Small intestine (tissue), 7 donors: ENCODE results near the gene NBDY. TPM values are rescaled to one million over a fixed set of nuclear protein-coding genes. Genes with fewer than 3 reads are reported as not detected.
A peak's percentile ranks its signal among the peaks of the same experiment; 100 is the strongest.
"Not testable (repeated sequence)": the region's sequence is repeated elsewhere in the genome, so short reads cannot be mapped to it uniquely, and the experiment has no call there.

Source experiments
- DNase-seq, 2 donors: peaks; one replicate each; pipeline versions ENCODE4 v3.0.0 to v3.0.0-alpha.2; 2013
- FAIRE-seq: peaks from 2 replicates; lab custom pipeline; 2012; peaks lifted over from hg19 to GRCh38; lab: Jason Lieb, UNC
- H3K27ac ChIP-seq, 3 donors: one replicate each; pipeline ENCODE4 v1.5.1; 2013; ENCODE audit warnings: low read length in 2 of 3, mild to moderate bottlenecking in 2 of 3, control low read depth in 1 of 3, inconsistent platforms in 1 of 3, low read depth in 1 of 3, moderate library complexity in 1 of 3
- H3K27me3 ChIP-seq, 3 donors: one replicate each; pipeline ENCODE4 v1.6.1; 2013; ENCODE audit warnings: low read length in 3 of 3, inconsistent platforms in 1 of 3; ENCODE audit not compliant: control insufficient read depth in 3 of 3, insufficient read depth in 3 of 3
- H3K36me3 ChIP-seq, 3 donors: one replicate each; pipeline ENCODE4 v1.6.1; 2013; ENCODE audit warnings: low read length in 3 of 3, inconsistent platforms in 1 of 3, low read depth in 1 of 3, mild to moderate bottlenecking in 1 of 3, moderate library complexity in 1 of 3; ENCODE audit not compliant: control insufficient read depth in 3 of 3, insufficient read depth in 2 of 3
- H3K4me1 ChIP-seq, 3 donors: one replicate each; pipeline ENCODE4 v1.6.1; 2013; ENCODE audit warnings: low read length in 2 of 3, inconsistent platforms in 1 of 3, low read depth in 1 of 3, mild to moderate bottlenecking in 1 of 3, moderate library complexity in 1 of 3; ENCODE audit not compliant: control insufficient read depth in 3 of 3, insufficient read depth in 2 of 3
- H3K4me3 ChIP-seq, 3 donors: one replicate each; pipeline ENCODE4 v1.5.1; 2013; ENCODE audit warnings: low read length in 3 of 3, control low read depth in 1 of 3, inconsistent platforms in 1 of 3, low read depth in 1 of 3, mild to moderate bottlenecking in 1 of 3, moderate library complexity in 1 of 3
- H3K9me3 ChIP-seq, 2 donors: one replicate each; pipeline ENCODE4 v1.6.1; 2013; ENCODE audit warnings: low read depth in 1 of 2, low read length in 1 of 2; ENCODE audit not compliant: control insufficient read depth in 2 of 2, insufficient read depth in 1 of 2
- whole genome bisulfite sequencing, 3 donors: extraction: QIAGEN DNeasy Blood & Tissue Kit; methylation state at CpG; one replicate each; pipeline ENCODE4 v1.1.7; 2013; 5-methylcytosine and 5-hydroxymethylcytosine counted together
- polyA plus RNA-seq, 4 donors: library from polyadenylated mRNA; stranded (reverse) in 3 of 4; unstranded in 1 of 4; fragments of 200-250 nt in 3 of 4; fragments of 120-200 nt in 1 of 4; gene quantifications; one replicate each; pipeline versions ENCODE4 v1.2.1 to v1.2.3, GENCODE V29; 2013
- donor health status: healthy with polysubstance abuse.
- donor health status: control.
- donor health status: control.
- donor health status: Bipolar disorder and iron deficiency.
- donor health status: healthy.

The NBDY gene
- polyA plus RNA-seq, 4 donors = 11.9 to 39.6 (median 20.9) TPM

DNA sequence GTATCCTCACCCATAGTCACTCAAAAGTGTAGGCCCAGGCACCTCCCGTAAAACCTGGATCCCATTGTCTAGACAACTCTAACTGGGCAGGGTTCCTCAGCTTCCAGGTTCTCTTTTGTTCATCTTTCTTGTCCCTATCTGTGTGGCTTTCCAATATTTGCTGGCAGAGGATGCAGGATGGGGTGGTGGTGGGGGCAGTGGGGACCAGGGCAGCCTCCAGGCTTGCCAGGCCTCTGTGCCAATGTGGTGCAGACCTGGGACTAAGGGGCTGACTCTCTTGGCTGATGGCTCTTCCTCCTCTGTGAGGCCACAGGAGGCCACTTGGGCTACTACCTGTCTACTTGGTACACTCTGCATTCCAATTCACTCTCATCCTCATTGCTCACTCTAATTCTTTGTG, 76.4 kb downstream of the NBDY start:
- WGBS, 3 donors = 33 to 100% (median 95%) methylated on average over 1 of the region's 1 CpG
- Histone ChIP-seq H3K4me3 (no peak overlapping the region), H3K36me3 (peaks cover 0 to 7% (median 0%) of the 10 kb centered on the region in 3 donors), H3K27me3 (no peaks in the 10 kb centered on the region), H3K9me3 (no peaks in the 10 kb centered on the region), H3K27ac (no peak overlapping the region), H3K4me1 (no peaks in the 10 kb centered on the region)
- DNase-seq (no peak), FAIRE-seq (no peak)

DNA sequence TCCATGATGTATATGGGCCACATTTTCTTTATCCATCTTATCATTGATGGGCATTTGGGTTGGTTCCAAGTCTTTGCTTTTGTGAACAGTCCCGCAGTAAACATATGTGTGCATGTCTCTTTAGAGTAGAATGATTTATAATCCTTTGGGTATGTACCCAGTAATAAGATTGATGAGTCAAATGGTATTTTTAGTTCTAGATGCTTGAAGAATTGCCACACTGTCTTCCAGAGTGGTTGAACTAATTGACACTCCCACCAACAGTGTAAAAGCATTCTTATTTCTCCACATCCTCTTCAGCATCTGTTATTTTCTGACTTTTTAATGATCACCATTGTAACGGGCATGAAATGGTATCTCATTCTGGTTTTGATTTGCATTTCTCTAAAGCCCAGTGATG, 77.1 kb downstream of the NBDY start:
- FAIRE-seq, H3K4me1 ChIP-seq, H3K4me3 ChIP-seq, H3K27ac ChIP-seq, DNase-seq, H3K27me3 ChIP-seq, H3K36me3 ChIP-seq, H3K9me3 ChIP-seq: not testable (repeated sequence)
- WGBS, 3 donors = 78 to 92% (median 87%) methylated on average over 2 of the region's 2 CpGs

DNA sequence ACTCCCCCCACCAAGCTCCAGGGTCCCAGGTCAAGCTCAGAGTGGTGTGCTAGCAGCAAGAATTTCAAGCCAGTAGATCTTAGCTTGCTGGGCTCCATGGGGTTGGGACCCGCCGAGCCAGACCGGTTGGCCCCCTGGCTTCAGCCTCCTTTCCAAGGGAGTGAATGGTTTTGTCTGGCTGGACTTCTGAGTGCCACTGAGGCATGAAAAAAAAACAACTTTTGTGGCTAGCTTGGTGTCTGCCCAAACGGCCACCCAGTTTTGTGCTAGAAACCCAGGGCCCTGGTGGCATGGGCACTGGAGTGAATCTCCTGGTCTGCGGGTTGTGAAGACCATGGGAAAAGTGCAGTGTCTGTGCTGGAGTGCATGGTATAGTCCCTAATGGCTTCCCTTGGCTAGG, 82.6 kb downstream of the NBDY start:
- Histone ChIP-seq H3K4me1 (no peaks in the 10 kb centered on the region), H3K9me3 (no peaks in the 10 kb centered on the region), H3K27ac (no peak overlapping the region), H3K36me3 (no peaks in the 10 kb centered on the region), H3K27me3 (no peaks in the 10 kb centered on the region), H3K4me3 (no peak overlapping the region)
- WGBS, 3 donors = 88 to 98% (median 96%) methylated on average over 5 of the region's 5 CpGs
- DNase-seq (no peak), FAIRE-seq (no peak)

DNA sequence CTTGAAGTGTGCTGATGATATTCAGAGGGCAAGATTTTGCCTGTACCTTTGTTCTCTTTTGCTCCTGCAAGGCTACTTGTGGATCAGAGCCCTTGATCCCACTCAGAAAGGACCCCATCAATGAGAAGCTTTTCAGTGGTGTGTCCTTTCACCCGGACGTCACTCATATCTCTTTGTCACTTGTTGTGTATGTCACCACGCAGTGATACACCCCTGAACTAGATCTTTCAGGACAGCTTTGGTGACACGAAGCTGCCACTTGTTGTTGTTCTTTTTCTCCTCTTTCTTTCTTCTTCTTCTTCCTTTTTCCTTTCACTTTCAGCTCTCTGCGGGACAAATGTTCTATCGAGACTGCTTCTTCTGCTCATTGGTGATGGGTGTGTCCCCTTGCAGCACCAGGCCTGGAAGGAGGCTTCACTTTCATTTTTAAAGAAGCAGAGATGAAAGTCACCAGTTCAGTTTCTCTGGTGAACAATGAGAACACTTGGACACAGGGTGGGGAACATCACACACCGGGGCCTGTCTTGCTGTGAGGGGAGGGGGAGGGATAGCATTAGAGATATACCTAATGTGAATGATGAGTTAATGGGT, 83.6 kb downstream of the NBDY start:
- Histone ChIP-seq H3K4me3 (peak overlapping the region in 1 of 3 donors; percentile 16), H3K9me3 (no peaks in the 10 kb centered on the region), H3K27ac (peak overlapping the region in 1 of 3 donors; percentile 80), H3K36me3 (no peaks in the 10 kb centered on the region), H3K27me3 (no peaks in the 10 kb centered on the region), H3K4me1 (no peaks in the 10 kb centered on the region)
- DNase-seq (peak; percentile 8 to 65), FAIRE-seq (no peak)
- WGBS, 3 donors = 7 to 17% (median 8%) methylated on average over 7 of the region's 7 CpGs

DNA sequence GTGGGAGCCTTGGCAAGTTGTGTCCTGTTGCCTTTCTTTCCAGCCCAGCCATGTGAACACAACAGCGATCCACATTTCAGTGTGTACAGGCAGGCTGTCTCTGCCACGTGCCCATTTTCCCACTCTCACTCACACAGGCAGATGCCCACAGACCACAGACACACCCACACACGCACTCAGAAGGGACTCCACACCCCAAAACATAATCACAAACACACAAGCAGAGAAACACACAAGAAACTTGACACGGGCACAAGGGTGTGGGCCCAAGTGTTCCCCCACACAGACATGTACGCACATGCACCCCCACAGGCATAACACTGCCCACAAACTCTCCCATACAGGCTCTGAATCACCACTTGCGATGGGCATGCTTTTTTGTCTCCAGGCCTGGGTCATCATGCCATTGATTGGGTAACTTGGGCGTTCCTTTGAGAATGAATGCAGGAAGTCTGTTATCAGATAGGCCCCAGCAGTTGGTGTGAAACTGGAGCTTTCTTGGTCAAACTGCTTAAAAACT, 84.3 kb downstream of the NBDY start:
- Histone ChIP-seq H3K27ac (peak overlapping the region in 1 of 3 donors; percentile 64), H3K4me1 (no peaks in the 10 kb centered on the region), H3K4me3 (no peak overlapping the region), H3K9me3 (no peaks in the 10 kb centered on the region), H3K36me3 (no peaks in the 10 kb centered on the region), H3K27me3 (no peaks in the 10 kb centered on the region)
- 49 to 61% (median 60%) methylated on average over 7 of the region's 7 CpGs for WGBS, 3 donors
- FAIRE-seq = no peak
- DNase-seq = no peak

DNA sequence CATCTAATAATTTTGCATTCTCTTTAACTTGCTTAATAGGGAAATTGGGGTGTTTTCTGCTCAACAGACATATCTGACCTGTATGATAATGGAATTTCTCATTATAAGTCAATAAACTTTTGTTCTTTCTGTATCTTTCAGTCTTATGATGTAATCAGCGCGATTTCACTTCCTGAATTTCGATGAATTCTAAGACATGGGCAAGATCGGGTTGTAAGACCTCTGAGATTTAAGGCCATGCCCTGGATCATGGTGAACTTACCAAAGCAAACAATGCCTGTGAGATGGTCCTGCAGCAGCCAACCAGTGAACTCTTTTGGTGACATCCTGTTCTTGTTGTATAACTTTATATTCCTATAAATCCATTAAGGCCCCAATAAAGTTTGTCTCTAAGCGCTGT, 88.1 kb downstream of the NBDY start:
- no peaks in the 10 kb centered on the region for H3K9me3 ChIP-seq
- no peaks in the 10 kb centered on the region for H3K4me1 ChIP-seq
- H3K4me3 ChIP-seq = no peak overlapping the region
- 66 to 87% (median 74%) methylated on average over 5 of the region's 5 CpGs for WGBS, 3 donors
- no peaks in the 10 kb centered on the region for H3K36me3 ChIP-seq
- H3K27me3 ChIP-seq = no peaks in the 10 kb centered on the region
- H3K27ac ChIP-seq = no peak overlapping the region
- DNase-seq (no peak), FAIRE-seq (no peak)

DNA sequence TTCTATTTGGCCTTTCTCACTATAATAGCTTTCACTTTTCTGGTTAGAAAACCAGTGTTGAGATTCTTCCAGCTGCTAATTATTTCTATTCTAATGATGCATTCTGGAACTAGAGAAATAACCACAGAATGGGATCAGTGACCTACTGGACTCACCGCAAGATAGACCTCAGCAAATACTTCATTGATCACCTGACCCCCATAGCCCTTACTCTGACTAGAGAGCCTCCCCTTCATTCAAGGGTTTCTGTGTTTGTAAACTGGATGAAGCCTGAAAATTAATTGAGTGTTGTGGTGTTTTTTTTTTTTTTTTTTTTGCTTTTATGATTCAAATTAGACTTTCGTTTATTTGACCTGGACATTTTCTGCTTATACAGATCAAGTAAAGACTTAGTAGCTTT, 97.0 kb downstream of the NBDY start:
- Histone ChIP-seq H3K4me3 (no peak overlapping the region), H3K27me3 (no peaks in the 10 kb centered on the region), H3K4me1 (no peaks in the 10 kb centered on the region), H3K27ac (no peak overlapping the region), H3K9me3 (peaks cover 0 to 5% of the 10 kb centered on the region in 2 donors), H3K36me3 (no peaks in the 10 kb centered on the region)
- FAIRE-seq = no peak
- WGBS, 3 donors = 71 to 87% (median 72%) methylated on average over 2 of the region's 2 CpGs
- DNase-seq = no peak

DNA sequence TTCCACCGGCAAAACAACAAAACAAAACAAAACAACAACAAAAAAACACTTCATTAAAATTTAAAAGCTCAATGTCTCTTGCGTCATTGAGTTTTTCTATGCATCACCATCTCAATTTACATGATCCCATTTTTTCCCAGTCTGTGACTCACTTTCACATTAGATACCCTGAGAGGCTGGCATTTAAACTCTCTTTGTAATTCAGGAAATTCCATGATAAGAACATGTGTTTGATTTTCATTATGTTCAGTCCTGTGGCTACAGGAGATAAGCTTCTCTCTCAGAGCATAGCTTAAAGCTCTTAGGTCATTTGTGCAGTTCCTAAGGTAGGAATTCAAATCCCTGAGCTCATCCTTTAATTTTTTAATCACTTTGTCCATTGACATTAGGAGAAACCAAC, 104.6 kb downstream of the NBDY start:
- H3K36me3 ChIP-seq = no peaks in the 10 kb centered on the region
- no peak overlapping the region for H3K27ac ChIP-seq
- no peak overlapping the region for H3K4me3 ChIP-seq
- no peaks in the 10 kb centered on the region for H3K4me1 ChIP-seq
- FAIRE-seq (no peak), DNase-seq (no peak)
- 91 to 96% (median 91%) methylated on average over 2 of the region's 2 CpGs for WGBS, 3 donors
- no peaks in the 10 kb centered on the region for H3K9me3 ChIP-seq
- no peaks in the 10 kb centered on the region for H3K27me3 ChIP-seq

DNA sequence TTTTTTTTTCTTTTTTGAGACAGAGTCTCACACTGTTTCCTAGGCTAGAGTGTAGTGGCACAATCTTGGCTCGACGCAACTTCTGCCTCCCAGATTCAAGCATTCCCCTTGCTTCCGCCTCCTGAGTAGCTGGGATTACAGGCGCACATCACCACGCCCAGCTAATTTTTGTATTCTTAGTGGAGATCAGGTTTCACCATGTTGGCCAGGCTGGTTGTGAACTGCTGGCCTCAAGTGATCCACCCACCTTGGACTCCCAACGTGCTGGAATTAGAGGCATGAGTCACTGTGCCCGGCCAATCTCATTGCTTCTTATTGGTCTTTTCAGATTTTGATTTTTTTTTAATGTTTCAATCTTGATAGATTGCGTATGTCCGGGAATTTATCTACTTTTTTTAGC, 124.4 kb downstream of the NBDY start:
- DNase-seq (no peak), FAIRE-seq (no peak)
- no peak overlapping the region for H3K4me3 ChIP-seq
- no peaks in the 10 kb centered on the region for H3K4me1 ChIP-seq
- H3K27me3 ChIP-seq = no peaks in the 10 kb centered on the region
- 79 to 88% (median 86%) methylated on average over 9 of the region's 9 CpGs for WGBS, 3 donors
- H3K9me3 ChIP-seq = no peaks in the 10 kb centered on the region
- no peaks in the 10 kb centered on the region for H3K36me3 ChIP-seq
- H3K27ac ChIP-seq = no peak overlapping the region
